ENCODE data around the gene GAS2L2. TPM values are rescaled to one million over a fixed set of nuclear protein-coding genes. Genes with fewer than 3 reads are reported as not detected.

GAS2L2 gene
- total RNA-seq, 1 experiment from 2014 or later = 0.15 TPM

GRCh38 chr17:35709874-35710273 lies 43.2 kb downstream of the GAS2L2 start:
- no peak for DNase-seq (ENCODE audit: low spot score)
- Mint-ChIP-seq H3K4me3 (no peak overlapping the region), H3K27ac (no peak overlapping the region), H3K27me3 (ENCODE audit: low read depth) (no peaks in the 10 kb centered on the region), H3K9me3 (no peaks in the 10 kb centered on the region), H3K36me3 (peaks cover 30% of the 10 kb centered on the region), H3K4me1 (no peaks in the 10 kb centered on the region)
- ATAC-seq = no peak
- TF ChIP-seq AR (CRISPR knock-in tag; IDR thresholded peaks at IDR 0.05) (no peak), SOX15 (CRISPR knock-in tag; IDR thresholded peaks at IDR 0.05) (no peak), HMGXB4 (CRISPR knock-in tag; IDR thresholded peaks at IDR 0.05) (no peak), GABPB1 (CRISPR knock-in tag; IDR thresholded peaks at IDR 0.05) (no peak), SMAD4 (CRISPR knock-in tag; IDR thresholded peaks at IDR 0.05) (no peak), RELA (CRISPR knock-in tag; IDR thresholded peaks at IDR 0.05; ENCODE audit: borderline replicate concordance) (no peak), ZNF121 (CRISPR knock-in tag; IDR thresholded peaks at IDR 0.05) (no peak), FOXJ3 (CRISPR knock-in tag; IDR thresholded peaks at IDR 0.05; ENCODE audit: borderline replicate concordance) (no peak), E2F4 (CRISPR knock-in tag; IDR thresholded peaks at IDR 0.05; ENCODE audit: borderline replicate concordance, low read depth) (no peak), ZNF219 (CRISPR knock-in tag; IDR thresholded peaks at IDR 0.05; ENCODE audit: borderline replicate concordance) (no peak), HMGA2 (CRISPR knock-in tag; IDR thresholded peaks at IDR 0.05) (no peak), NFYB (CRISPR knock-in tag; conservative IDR thresholded peaks at IDR 0.05; ENCODE audit: low read depth) (no peak), NR1H2 (CRISPR knock-in tag; IDR thresholded peaks at IDR 0.05) (no peak), ETV6 (CRISPR knock-in tag; IDR thresholded peaks at IDR 0.05) (no peak)
- TF ChIP-seq, protein P1, sequence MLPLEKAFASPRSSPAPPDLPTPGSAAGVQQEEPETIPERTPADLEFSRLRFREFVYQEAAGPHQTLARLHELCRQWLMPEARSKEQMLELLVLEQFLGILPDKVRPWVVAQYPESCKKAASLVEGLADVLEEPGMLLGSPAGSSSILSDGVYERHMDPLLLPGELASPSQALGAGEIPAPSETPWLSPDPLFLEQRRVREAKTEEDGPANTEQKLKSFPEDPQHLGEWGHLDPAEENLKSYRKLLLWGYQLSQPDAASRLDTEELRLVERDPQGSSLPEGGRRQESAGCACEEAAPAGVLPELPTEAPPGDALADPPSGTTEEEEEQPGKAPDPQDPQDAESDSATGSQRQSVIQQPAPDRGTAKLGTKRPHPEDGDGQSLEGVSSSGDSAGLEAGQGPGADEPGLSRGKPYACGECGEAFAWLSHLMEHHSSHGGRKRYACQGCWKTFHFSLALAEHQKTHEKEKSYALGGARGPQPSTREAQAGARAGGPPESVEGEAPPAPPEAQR (CRISPR knock-in tag; IDR thresholded peaks at IDR 0.05) = no peak
- TF ChIP-seq, protein P2, sequence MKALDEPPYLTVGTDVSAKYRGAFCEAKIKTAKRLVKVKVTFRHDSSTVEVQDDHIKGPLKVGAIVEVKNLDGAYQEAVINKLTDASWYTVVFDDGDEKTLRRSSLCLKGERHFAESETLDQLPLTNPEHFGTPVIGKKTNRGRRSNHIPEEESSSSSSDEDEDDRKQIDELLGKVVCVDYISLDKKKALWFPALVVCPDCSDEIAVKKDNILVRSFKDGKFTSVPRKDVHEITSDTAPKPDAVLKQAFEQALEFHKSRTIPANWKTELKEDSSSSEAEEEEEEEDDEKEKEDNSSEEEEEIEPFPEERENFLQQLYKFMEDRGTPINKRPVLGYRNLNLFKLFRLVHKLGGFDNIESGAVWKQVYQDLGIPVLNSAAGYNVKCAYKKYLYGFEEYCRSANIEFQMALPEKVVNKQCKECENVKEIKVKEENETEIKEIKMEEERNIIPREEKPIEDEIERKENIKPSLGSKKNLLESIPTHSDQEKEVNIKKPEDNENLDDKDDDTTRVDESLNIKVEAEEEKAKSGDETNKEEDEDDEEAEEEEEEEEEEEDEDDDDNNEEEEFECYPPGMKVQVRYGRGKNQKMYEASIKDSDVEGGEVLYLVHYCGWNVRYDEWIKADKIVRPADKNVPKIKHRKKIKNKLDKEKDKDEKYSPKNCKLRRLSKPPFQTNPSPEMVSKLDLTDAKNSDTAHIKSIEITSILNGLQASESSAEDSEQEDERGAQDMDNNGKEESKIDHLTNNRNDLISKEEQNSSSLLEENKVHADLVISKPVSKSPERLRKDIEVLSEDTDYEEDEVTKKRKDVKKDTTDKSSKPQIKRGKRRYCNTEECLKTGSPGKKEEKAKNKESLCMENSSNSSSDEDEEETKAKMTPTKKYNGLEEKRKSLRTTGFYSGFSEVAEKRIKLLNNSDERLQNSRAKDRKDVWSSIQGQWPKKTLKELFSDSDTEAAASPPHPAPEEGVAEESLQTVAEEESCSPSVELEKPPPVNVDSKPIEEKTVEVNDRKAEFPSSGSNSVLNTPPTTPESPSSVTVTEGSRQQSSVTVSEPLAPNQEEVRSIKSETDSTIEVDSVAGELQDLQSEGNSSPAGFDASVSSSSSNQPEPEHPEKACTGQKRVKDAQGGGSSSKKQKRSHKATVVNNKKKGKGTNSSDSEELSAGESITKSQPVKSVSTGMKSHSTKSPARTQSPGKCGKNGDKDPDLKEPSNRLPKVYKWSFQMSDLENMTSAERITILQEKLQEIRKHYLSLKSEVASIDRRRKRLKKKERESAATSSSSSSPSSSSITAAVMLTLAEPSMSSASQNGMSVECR (CRISPR knock-in tag; IDR thresholded peaks at IDR 0.05; ENCODE audit: borderline replicate concordance) = no peak
- TF ChIP-seq, protein P3, sequence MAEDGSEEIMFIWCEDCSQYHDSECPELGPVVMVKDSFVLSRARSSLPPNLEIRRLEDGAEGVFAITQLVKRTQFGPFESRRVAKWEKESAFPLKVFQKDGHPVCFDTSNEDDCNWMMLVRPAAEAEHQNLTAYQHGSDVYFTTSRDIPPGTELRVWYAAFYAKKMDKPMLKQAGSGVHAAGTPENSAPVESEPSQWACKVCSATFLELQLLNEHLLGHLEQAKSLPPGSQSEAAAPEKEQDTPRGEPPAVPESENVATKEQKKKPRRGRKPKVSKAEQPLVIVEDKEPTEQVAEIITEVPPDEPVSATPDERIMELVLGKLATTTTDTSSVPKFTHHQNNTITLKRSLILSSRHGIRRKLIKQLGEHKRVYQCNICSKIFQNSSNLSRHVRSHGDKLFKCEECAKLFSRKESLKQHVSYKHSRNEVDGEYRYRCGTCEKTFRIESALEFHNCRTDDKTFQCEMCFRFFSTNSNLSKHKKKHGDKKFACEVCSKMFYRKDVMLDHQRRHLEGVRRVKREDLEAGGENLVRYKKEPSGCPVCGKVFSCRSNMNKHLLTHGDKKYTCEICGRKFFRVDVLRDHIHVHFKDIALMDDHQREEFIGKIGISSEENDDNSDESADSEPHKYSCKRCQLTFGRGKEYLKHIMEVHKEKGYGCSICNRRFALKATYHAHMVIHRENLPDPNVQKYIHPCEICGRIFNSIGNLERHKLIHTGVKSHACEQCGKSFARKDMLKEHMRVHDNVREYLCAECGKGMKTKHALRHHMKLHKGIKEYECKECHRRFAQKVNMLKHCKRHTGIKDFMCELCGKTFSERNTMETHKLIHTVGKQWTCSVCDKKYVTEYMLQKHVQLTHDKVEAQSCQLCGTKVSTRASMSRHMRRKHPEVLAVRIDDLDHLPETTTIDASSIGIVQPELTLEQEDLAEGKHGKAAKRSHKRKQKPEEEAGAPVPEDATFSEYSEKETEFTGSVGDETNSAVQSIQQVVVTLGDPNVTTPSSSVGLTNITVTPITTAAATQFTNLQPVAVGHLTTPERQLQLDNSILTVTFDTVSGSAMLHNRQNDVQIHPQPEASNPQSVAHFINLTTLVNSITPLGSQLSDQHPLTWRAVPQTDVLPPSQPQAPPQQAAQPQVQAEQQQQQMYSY (CRISPR knock-in tag; IDR thresholded peaks at IDR 0.05) = no peak
- TF ChIP-seq, protein P4, sequence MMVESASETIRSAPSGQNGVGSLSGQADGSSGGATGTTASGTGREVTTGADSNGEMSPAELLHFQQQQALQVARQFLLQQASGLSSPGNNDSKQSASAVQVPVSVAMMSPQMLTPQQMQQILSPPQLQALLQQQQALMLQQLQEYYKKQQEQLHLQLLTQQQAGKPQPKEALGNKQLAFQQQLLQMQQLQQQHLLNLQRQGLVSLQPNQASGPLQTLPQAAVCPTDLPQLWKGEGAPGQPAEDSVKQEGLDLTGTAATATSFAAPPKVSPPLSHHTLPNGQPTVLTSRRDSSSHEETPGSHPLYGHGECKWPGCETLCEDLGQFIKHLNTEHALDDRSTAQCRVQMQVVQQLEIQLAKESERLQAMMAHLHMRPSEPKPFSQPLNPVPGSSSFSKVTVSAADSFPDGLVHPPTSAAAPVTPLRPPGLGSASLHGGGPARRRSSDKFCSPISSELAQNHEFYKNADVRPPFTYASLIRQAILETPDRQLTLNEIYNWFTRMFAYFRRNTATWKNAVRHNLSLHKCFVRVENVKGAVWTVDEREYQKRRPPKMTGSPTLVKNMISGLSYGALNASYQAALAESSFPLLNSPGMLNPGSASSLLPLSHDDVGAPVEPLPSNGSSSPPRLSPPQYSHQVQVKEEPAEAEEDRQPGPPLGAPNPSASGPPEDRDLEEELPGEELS (CRISPR knock-in tag; IDR thresholded peaks at IDR 0.05) = no peak
- TF ChIP-seq, protein P5, sequence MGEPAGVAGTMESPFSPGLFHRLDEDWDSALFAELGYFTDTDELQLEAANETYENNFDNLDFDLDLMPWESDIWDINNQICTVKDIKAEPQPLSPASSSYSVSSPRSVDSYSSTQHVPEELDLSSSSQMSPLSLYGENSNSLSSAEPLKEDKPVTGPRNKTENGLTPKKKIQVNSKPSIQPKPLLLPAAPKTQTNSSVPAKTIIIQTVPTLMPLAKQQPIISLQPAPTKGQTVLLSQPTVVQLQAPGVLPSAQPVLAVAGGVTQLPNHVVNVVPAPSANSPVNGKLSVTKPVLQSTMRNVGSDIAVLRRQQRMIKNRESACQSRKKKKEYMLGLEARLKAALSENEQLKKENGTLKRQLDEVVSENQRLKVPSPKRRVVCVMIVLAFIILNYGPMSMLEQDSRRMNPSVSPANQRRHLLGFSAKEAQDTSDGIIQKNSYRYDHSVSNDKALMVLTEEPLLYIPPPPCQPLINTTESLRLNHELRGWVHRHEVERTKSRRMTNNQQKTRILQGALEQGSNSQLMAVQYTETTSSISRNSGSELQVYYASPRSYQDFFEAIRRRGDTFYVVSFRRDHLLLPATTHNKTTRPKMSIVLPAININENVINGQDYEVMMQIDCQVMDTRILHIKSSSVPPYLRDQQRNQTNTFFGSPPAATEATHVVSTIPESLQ (CRISPR knock-in tag; IDR thresholded peaks at IDR 0.05) = no peak
- ChIA-PET POLR2A (no interaction called here), CTCF (no interaction called here)
